Measurements from ENCODE around the gene DHCR24.
A peak's percentile ranks its signal among the peaks of the same experiment; 100 is the strongest.

GRCh38 chr1:54810153-54810942, 76.6 kb downstream of the DHCR24 start:
- TF ChIP-seq, protein P1, sequence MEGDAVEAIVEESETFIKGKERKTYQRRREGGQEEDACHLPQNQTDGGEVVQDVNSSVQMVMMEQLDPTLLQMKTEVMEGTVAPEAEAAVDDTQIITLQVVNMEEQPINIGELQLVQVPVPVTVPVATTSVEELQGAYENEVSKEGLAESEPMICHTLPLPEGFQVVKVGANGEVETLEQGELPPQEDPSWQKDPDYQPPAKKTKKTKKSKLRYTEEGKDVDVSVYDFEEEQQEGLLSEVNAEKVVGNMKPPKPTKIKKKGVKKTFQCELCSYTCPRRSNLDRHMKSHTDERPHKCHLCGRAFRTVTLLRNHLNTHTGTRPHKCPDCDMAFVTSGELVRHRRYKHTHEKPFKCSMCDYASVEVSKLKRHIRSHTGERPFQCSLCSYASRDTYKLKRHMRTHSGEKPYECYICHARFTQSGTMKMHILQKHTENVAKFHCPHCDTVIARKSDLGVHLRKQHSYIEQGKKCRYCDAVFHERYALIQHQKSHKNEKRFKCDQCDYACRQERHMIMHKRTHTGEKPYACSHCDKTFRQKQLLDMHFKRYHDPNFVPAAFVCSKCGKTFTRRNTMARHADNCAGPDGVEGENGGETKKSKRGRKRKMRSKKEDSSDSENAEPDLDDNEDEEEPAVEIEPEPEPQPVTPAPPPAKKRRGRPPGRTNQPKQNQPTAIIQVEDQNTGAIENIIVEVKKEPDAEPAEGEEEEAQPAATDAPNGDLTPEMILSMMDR (IDR thresholded peaks at IDR 0.05): peak; percentile 73
- TF ChIP-seq RAD21 (conservative IDR thresholded peaks at IDR 0.05 in 1 of 2, IDR thresholded peaks at IDR 0.05 in 1 of 2) (peak; percentile 89 to 93), JUN (IDR thresholded peaks at IDR 0.05) (no peak), HDAC2 (IDR thresholded peaks at IDR 0.05) (no peak), ZNF302 (CRISPR knock-in tag; IDR thresholded peaks at IDR 0.05) (no peak), TP53 (CRISPR knock-in tag; IDR thresholded peaks at IDR 0.05) (no peak)

All from A549 (cell line).